Skeletal muscle satellite cell (primary cell): ENCODE data around the gene GRIK5.

Experiments
- H3K27me3 ChIP-seq: 2 replicates; pipeline ENCODE4 v1.7.0; 2013; ENCODE audit warnings: low read length; ENCODE audit not compliant: control insufficient read depth, insufficient read depth
- H3K36me3 ChIP-seq: 2 replicates; pipeline ENCODE4 v1.7.0; 2013; ENCODE audit warnings: mild to moderate bottlenecking, control low read depth, low read length; ENCODE audit not compliant: insufficient read depth
- H3K4me1 ChIP-seq: 2 replicates; pipeline ENCODE4 v1.7.0; 2013; ENCODE audit warnings: low read length; ENCODE audit not compliant: control insufficient read depth, insufficient read depth
- H3K4me2 ChIP-seq: 2 replicates; pipeline ENCODE4 v1.7.0; 2013; ENCODE audit warnings: mild to moderate bottlenecking, low read length
- H3K4me3 ChIP-seq: 2 replicates; pipeline ENCODE4 v1.7.0; 2013; ENCODE audit warnings: low read length
- H3K9ac ChIP-seq: 2 replicates; pipeline ENCODE4 v1.7.0; 2013; ENCODE audit warnings: mild to moderate bottlenecking, low read depth, low read length, moderate library complexity
- H3K9me3 ChIP-seq: replicated peaks from 2 replicates; pipeline ENCODE4 v1.7.0; 2013; ENCODE audit warnings: mild to moderate bottlenecking, control low read depth, low read length

Gene GRIK5

DNA sequence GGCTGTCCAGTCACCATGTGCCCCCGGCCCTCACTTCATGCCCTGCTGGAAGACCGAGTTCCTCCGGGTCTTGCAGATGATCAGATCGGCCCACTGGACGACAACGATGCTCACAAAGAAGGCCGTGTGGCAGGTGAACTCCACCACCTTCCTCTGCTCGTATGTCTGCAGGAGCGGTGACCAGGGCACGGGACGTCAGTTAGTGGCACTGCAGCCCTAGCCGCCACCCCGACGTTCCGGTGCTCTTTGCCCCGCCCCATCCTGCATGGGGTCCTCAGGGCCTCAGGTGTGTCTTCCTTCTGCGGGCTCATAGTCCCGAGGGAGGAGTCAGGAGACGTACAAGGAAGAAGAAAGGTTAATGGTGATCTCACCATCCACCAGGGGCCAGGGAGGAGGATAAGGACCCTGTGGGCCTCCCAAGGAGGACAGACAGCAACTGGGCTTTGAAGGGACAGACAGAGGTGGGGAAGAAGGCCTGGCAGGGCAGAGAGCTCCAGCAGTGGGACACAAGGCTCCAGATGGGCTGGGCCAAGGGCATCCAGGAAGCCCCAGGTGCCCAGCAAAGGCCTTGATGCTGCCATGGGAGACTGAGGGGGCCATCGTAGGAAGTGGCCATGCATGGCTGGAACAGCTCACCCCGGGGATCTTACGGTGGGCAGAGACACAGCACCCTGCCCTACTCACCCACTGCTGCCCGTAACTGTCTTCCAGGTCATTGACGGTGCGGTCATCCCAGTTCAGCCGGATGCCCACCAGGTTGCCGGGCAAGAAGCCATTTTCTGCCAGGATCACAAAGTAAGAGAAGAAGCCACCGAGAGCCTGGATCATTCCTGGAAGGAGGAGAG is 101.0 kb downstream of the GRIK5 start:
- Histone ChIP-seq H3K9ac (no peak overlapping the region), H3K36me3 (no peaks in the 10 kb centered on the region), H3K9me3 (no peaks in the 10 kb centered on the region), H3K4me1 (no peaks in the 10 kb centered on the region), H3K4me3 (no peak overlapping the region), H3K4me2 (no peak overlapping the region), H3K27me3 (peaks cover 26% of the 10 kb centered on the region)

GRCh38 chr19:41967054-41967783 is 102.8 kb downstream of the GRIK5 start:
- H3K9me3 ChIP-seq, result no peaks in the 10 kb centered on the region
- no peak overlapping the region for H3K9ac ChIP-seq
- H3K4me3 ChIP-seq, result no peak overlapping the region

GRCh38 chr19:41965106-41965505 is 104.9 kb downstream of the GRIK5 start:
- H3K4me2 ChIP-seq, result no peak overlapping the region
- peaks cover 25% of the 10 kb centered on the region for H3K27me3 ChIP-seq
- no peaks in the 10 kb centered on the region for H3K4me1 ChIP-seq
- no peak overlapping the region for H3K9ac ChIP-seq
- no peak overlapping the region for H3K4me3 ChIP-seq
- H3K9me3 ChIP-seq, result no peaks in the 10 kb centered on the region
- H3K36me3 ChIP-seq, result no peaks in the 10 kb centered on the region

More at GRCh38 chr19:41967054-41967783, 102.8 kb downstream of the GRIK5 start:
- no peaks in the 10 kb centered on the region for H3K36me3 ChIP-seq
- H3K27me3 ChIP-seq, result peaks cover 26% of the 10 kb centered on the region
- no peak overlapping the region for H3K4me2 ChIP-seq
- H3K4me1 ChIP-seq, result no peaks in the 10 kb centered on the region

DNA sequence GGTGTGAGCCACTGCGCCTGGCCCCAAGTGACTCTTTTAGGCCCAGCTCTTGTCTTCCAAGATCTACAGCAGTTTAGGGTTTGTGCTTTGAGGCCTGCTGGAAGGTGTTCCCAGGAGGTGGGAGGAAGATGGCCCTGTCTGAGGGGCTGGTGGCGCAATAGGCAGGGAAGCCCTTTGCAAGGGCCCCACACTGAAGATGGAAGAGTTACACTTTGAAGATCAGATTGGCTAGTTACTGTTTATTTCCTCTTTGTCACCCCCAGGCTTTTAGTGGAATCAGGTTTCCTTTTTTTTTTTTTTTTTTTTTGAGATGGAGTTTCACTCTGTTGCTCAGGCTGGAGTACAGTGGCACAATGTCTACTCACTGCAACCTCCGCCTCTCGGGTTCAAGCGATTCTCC is 109.0 kb downstream of the GRIK5 start:
- no peak overlapping the region for H3K4me3 ChIP-seq
- no peak overlapping the region for H3K4me2 ChIP-seq
- H3K4me1 ChIP-seq, result peaks cover 10% of the 10 kb centered on the region
- no peak overlapping the region for H3K9ac ChIP-seq
- no peaks in the 10 kb centered on the region for H3K9me3 ChIP-seq
- peaks cover 12% of the 10 kb centered on the region for H3K36me3 ChIP-seq
- H3K27me3 ChIP-seq, result peaks cover 5% of the 10 kb centered on the region

- H3K27me3 ChIP-seq, result no peaks in the 10 kb centered on the region
- peaks cover 10% of the 10 kb centered on the region for H3K4me1 ChIP-seq
- no peaks in the 10 kb centered on the region for H3K9me3 ChIP-seq
- H3K9ac ChIP-seq, result peak within 1 kb of the TSS; percentile 96
- H3K36me3 ChIP-seq, result peaks cover 17% of the 10 kb centered on the region
- H3K4me2 ChIP-seq, result peak within 1 kb of the TSS; percentile 90
- H3K4me3 ChIP-seq, result peak within 1 kb of the TSS; percentile 84
Observed at GRCh38 chr19:41959056-41960053, 110.7 kb downstream of the GRIK5 start, which contains the start of gene RABAC1. RABAC1 (minus strand) TSS chr19:41959321; CDS start chr19:41959292, 29 bp downstream.

- peak overlapping the region; percentile 84 for H3K4me3 ChIP-seq
- H3K27me3 ChIP-seq, result no peaks in the 10 kb centered on the region
- H3K4me1 ChIP-seq, result peaks cover 10% of the 10 kb centered on the region
- H3K36me3 ChIP-seq, result peaks cover 17% of the 10 kb centered on the region
- H3K9ac ChIP-seq, result peak overlapping the region; percentile 96
- H3K9me3 ChIP-seq, result no peaks in the 10 kb centered on the region
- peak overlapping the region; percentile 90 for H3K4me2 ChIP-seq
Observed at GRCh38 chr19:41958367-41959055, 111.5 kb downstream of the GRIK5 start.

GRCh38 chr19:41957838-41958366 is 112.1 kb downstream of the GRIK5 start:
- Histone ChIP-seq H3K9me3 (no peaks in the 10 kb centered on the region), H3K4me2 (peak overlapping the region; percentile 90), H3K4me1 (peaks cover 10% of the 10 kb centered on the region), H3K9ac (peak overlapping the region; percentile 96), H3K4me3 (peak overlapping the region; percentile 84), H3K27me3 (no peaks in the 10 kb centered on the region), H3K36me3 (peaks cover 17% of the 10 kb centered on the region)

GRCh38 chr19:41957161-41957837 is 112.7 kb downstream of the GRIK5 start:
- peaks cover 17% of the 10 kb centered on the region for H3K36me3 ChIP-seq
- H3K4me3 ChIP-seq, result no peak overlapping the region
- peak overlapping the region; percentile 90 for H3K4me2 ChIP-seq
- H3K4me1 ChIP-seq, result peaks cover 10% of the 10 kb centered on the region
- H3K9me3 ChIP-seq, result no peaks in the 10 kb centered on the region
- H3K9ac ChIP-seq, result peak overlapping the region; percentile 45
- no peaks in the 10 kb centered on the region for H3K27me3 ChIP-seq

DNA sequence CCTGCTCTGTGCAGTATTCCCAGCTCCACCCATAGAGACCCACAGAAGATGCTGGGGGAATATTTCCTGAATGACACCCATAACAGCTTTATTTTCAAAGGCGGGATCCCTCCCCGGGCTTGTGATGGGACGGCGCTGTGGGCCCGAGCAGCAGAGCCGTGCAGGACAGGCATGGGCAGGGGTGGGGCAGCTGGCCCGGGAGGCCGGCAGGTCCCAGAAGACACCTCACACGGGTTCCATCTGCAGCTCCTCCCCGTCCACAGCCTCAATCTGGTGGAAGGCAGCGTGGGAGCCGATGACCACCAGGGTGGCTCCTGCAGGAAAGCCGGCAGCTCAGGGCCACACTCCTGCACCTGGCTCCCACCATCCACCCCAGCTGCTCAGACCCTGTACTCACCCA is 113.4 kb downstream of the GRIK5 start:
- Histone ChIP-seq H3K4me1 (peaks cover 10% of the 10 kb centered on the region), H3K36me3 (peaks cover 17% of the 10 kb centered on the region), H3K27me3 (no peaks in the 10 kb centered on the region), H3K9me3 (no peaks in the 10 kb centered on the region), H3K4me2 (no peak overlapping the region), H3K9ac (no peak overlapping the region), H3K4me3 (no peak overlapping the region)

GRCh38 chr19:41955521-41955920 is 114.5 kb downstream of the GRIK5 start:
- Histone ChIP-seq H3K9ac (no peak overlapping the region), H3K4me1 (peaks cover 10% of the 10 kb centered on the region), H3K4me2 (no peak overlapping the region), H3K36me3 (peaks cover 17% of the 10 kb centered on the region), H3K27me3 (no peaks in the 10 kb centered on the region), H3K9me3 (no peaks in the 10 kb centered on the region), H3K4me3 (no peak overlapping the region)
